Psoas muscle (tissue), 8 donors: Measurements from ENCODE around the gene SYNJ2BP. TPM values are rescaled to one million over a fixed set of nuclear protein-coding genes. Genes with fewer than 3 reads are reported as not detected.

Experiments
- ATAC-seq, 4 donors: fragments of 200-7000 bp; cut with Tn5 transposase; one replicate each; pipeline ENCODE4 v1.9.1; 2020; ENCODE audit warnings: moderate library complexity in 3 of 4, mild to moderate bottlenecking in 2 of 4
- DNase-seq, 2 donors: peaks; one replicate each; pipeline ENCODE4 v3.0.0-alpha.2; 2020
- H3K27ac ChIP-seq: fragments of 200-600 bp; one replicate; pipeline ENCODE4 v1.8.0; 2022
- H3K27me3 ChIP-seq, 3 donors: fragments of 200-600 bp in 1 of 3; one replicate each; pipeline versions ENCODE4 v1.6.1 to v1.8.0; 2013 to 2022; ENCODE audit warnings: low read length in 2 of 3, mild to moderate bottlenecking in 2 of 3, moderate library complexity in 1 of 3; ENCODE audit not compliant: insufficient read depth in 3 of 3
- H3K36me3 ChIP-seq, 2 donors: fragments of 200-600 bp in 1 of 2; one replicate each; pipeline versions ENCODE4 v1.6.1 to v1.8.0; 2013 to 2022; ENCODE audit warnings: low read depth in 1 of 2, mild to moderate bottlenecking in 1 of 2, moderate library complexity in 1 of 2; ENCODE audit not compliant: insufficient read depth in 1 of 2
- H3K4me1 ChIP-seq: fragments of 200-600 bp; one replicate; pipeline ENCODE4 v1.8.0; 2022
- H3K4me3 ChIP-seq: fragments of 200-600 bp; one replicate; pipeline ENCODE4 v1.8.0; 2022; ENCODE audit warnings: mild to moderate bottlenecking
- H3K9me3 ChIP-seq: fragments of 200-600 bp; one replicate; pipeline ENCODE4 v1.8.0; 2022
- CTCF ChIP-seq: fragments of 200-600 bp; IDR thresholded peaks from one replicate; pipeline ENCODE4 v1.8.0; 2022; ENCODE audit warnings: antibody characterized with exemption
- WGBS, 3 donors: extraction: QIAGEN DNeasy Blood & Tissue Kit; methylation state at CpG; one replicate each; pipeline versions ENCODE4 v1.1.6 to v1.1.7; 2013; 5-methylcytosine and 5-hydroxymethylcytosine counted together
- intact Hi-C, 2 donors: fragments of 100-400 bp; cut with DNase I; formaldehyde crosslinking; loops; one replicate each; pipeline versions ENCODE4 v1.11.0 to v1.14.2; 2022
- polyA plus RNA-seq, 3 donors: library from polyadenylated mRNA; stranded (reverse); fragments of 200-250 nt; gene quantifications; one replicate each; pipeline ENCODE4 v1.2.3, GENCODE V29; 2013
- total RNA-seq, 4 donors: library from RNA; stranded (reverse); fragmentation: NEBNext Ultra II Directional in 2 of 4; extraction: Animal tissue kit (Norgen Biotek cat#: 25700) in 2 of 4; gene quantifications; one replicate each; pipeline versions ENCODE4 v1.2.1 to v1.2.4, GENCODE V29; 2021 to 2023
- donor health status: healthy with polysubstance abuse.
- donor health status: DM: no; HTN: no; CAD: no; lungs with moderate emphysema.
- donor health status: Bipolar disorder and iron deficiency.
- donor health status: healthy.
- donor health status: DM: yes; HTN: yes; CAD: no.
- donor health status: DM: no; HTN: no; CAD: no.
- donor health status: DM: no; HTN: no; CAD: no.
- donor health status: DM: yes; HTN: yes; CAD: no.

The SYNJ2BP gene
- total and polyA plus RNA-seq, 7 donors, result 12.6 to 46.5 (median 27.9) TPM

DNA sequence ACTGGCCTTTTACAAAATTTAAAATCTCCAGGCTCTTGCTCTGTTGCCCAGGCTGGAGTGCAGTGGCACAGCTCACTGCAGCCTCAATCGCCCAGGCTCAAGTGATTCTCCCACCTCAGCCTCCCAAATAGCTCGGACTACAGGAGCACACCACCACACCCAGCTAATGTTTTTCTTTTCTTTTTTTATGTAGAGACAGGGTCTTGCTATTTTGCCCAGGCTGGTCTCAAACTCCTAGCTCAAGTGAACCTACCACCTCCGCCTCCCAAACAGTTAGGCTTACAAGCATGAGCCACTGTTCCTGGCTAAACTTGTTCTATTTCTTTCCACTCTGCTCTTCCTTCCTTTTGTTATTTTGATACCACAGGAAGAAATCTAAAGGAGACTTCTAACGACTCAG is 15.2 kb downstream of the SYNJ2BP start:
- no peak overlapping the region for H3K4me3 ChIP-seq
- H3K27me3 ChIP-seq, result no peaks in the 10 kb centered on the region
- WGBS, 3 donors, result 84 to 97% (median 90%) methylated on average over 4 of the region's 4 CpGs
- no peaks in the 10 kb centered on the region for H3K36me3 ChIP-seq
- no peak overlapping the region for H3K27ac ChIP-seq
- ATAC-seq (no peak), DNase-seq (no peak)
- no peaks in the 10 kb centered on the region for H3K9me3 ChIP-seq
- no peaks in the 10 kb centered on the region for H3K4me1 ChIP-seq
- intact Hi-C loops, result no loop called here
- no peak for TF ChIP-seq CTCF

DNA sequence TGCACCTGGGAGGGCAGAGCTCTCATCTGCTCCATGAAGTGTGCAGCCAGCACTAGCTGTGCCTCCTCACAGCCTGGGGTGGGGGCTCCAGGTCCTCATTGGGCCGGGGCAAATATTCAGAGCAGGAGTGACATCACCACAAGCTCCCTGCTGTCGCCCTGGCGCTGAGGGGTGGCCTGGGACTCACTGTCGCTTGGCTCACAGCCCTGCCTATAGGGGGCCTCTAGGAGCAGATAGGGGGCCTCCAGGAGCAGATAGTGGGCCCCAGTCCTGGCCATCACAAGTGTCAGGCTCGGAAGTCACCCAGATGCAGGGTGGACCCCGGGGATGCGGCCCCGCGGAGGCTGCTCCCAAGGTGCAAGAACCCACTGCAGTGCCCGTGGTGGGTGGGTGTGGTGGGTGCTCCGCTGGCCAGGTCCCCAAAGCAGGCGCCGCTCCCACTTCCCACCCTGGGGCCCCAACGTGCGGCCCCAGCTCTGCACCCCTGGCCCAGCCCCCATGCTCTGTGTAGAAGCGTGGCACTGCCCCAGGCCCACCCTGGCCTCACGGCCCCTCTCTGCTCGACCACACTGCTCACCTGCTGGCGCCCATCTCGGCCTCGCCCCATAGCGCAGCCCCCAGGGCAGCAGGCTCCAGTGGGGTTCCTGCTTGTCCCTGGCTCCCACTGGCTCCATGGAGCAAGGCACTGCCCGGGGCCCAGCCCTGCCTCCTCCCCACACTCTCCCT is 18.0 kb downstream of the SYNJ2BP start:
- H3K9me3 ChIP-seq, result no peaks in the 10 kb centered on the region
- H3K27me3 ChIP-seq, result no peaks in the 10 kb centered on the region
- no peaks in the 10 kb centered on the region for H3K4me1 ChIP-seq
- no peak overlapping the region for H3K4me3 ChIP-seq
- no peak for TF ChIP-seq CTCF
- H3K36me3 ChIP-seq, result no peaks in the 10 kb centered on the region
- 95 to 98% (median 96%) methylated on average over 18 to 23 of the region's 23 CpGs for WGBS, 3 donors
- intact Hi-C loops, result no loop called here
- H3K27ac ChIP-seq, result no peak overlapping the region
- no peak for ATAC-seq
- DNase-seq, result no peak

GRCh38 chr14:70398280-70398679 is 18.6 kb downstream of the SYNJ2BP start:
- Histone ChIP-seq H3K9me3 (no peaks in the 10 kb centered on the region), H3K27me3 (no peaks in the 10 kb centered on the region), H3K36me3 (no peaks in the 10 kb centered on the region), H3K4me3 (no peak overlapping the region), H3K27ac (no peak overlapping the region), H3K4me1 (no peaks in the 10 kb centered on the region)
- intact Hi-C loops, result no loop called here
- no peak for TF ChIP-seq CTCF
- 96 to 100% (median 98%) methylated on average over 2 of the region's 2 CpGs for WGBS, 3 donors
- no peak for DNase-seq
- ATAC-seq, result no peak

- TF ChIP-seq CTCF, result no peak
- ATAC-seq, result no peak
- Histone ChIP-seq H3K4me3 (no peak overlapping the region), H3K27ac (no peak overlapping the region), H3K9me3 (no peaks in the 10 kb centered on the region), H3K36me3 (no peaks in the 10 kb centered on the region), H3K27me3 (no peaks in the 10 kb centered on the region), H3K4me1 (no peaks in the 10 kb centered on the region)
- DNase-seq, result no peak
- intact Hi-C loops, result no loop called here
- 89 to 96% (median 95%) methylated on average over 2 of the region's 2 CpGs for WGBS, 3 donors
Measured at GRCh38 chr14:70397746-70398145, 19.1 kb downstream of the SYNJ2BP start.
